Activated CD4-positive, alpha-beta memory T cell treated with anti-CD3 and anti-CD28 coated beads, Interleukin-2, amount 10 ng/mL, durations not matched to agents 7 days and 5 days (primary cell): ENCODE measurements around the gene KNOP1. TPM values are rescaled to one million over a fixed set of nuclear protein-coding genes. Genes with fewer than 3 reads are reported as not detected.

Experiments used
- CTCF ChIA-PET: fragments of 350-600 bp; sonication (Branson Sonifier 250); formaldehyde crosslinking; loops from one replicate; lab custom pipeline; 2021; ENCODE audit warnings: antibody characterized with exemption, inconsistent platforms; lab: Charles Lee
- POLR2A ChIA-PET: fragments of 350-600 bp; sonication (Branson Sonifier 250); formaldehyde crosslinking; loops from one replicate; lab custom pipeline; 2021; ENCODE audit warnings: antibody characterized with exemption; lab: Charles Lee
- DNase-seq: peaks from one replicate; pipeline ENCODE4 v3.0.0-alpha.2; 2020
- H3K27ac Mint-ChIP-seq: one replicate; pipeline ENCODE4 v1.8.0; 2021; ENCODE audit warnings: mild to moderate bottlenecking, mixed read lengths
- H3K27me3 Mint-ChIP-seq: one replicate; pipeline ENCODE4 v1.8.0; 2021; ENCODE audit warnings: mixed read lengths
- H3K36me3 Mint-ChIP-seq: one replicate; pipeline ENCODE4 v1.8.0; 2021; ENCODE audit warnings: low read depth, mixed read lengths
- H3K4me1 Mint-ChIP-seq: one replicate; pipeline ENCODE4 v1.8.0; 2021; ENCODE audit warnings: mixed read lengths
- H3K4me3 Mint-ChIP-seq: one replicate; pipeline ENCODE4 v1.8.0; 2021; ENCODE audit warnings: mild to moderate bottlenecking, mixed read lengths
- H3K9me3 Mint-ChIP-seq: one replicate; pipeline ENCODE4 v1.8.0; 2021; ENCODE audit warnings: mixed read lengths
- total RNA-seq, 2 experiments: library from RNA; stranded (reverse); gene quantifications; one replicate each; pipeline ENCODE4 v1.2.3, GENCODE V29; 2021

KNOP1 gene
- total RNA-seq, 2 experiments from 2014 or later: 13.7 TPM

DNA sequence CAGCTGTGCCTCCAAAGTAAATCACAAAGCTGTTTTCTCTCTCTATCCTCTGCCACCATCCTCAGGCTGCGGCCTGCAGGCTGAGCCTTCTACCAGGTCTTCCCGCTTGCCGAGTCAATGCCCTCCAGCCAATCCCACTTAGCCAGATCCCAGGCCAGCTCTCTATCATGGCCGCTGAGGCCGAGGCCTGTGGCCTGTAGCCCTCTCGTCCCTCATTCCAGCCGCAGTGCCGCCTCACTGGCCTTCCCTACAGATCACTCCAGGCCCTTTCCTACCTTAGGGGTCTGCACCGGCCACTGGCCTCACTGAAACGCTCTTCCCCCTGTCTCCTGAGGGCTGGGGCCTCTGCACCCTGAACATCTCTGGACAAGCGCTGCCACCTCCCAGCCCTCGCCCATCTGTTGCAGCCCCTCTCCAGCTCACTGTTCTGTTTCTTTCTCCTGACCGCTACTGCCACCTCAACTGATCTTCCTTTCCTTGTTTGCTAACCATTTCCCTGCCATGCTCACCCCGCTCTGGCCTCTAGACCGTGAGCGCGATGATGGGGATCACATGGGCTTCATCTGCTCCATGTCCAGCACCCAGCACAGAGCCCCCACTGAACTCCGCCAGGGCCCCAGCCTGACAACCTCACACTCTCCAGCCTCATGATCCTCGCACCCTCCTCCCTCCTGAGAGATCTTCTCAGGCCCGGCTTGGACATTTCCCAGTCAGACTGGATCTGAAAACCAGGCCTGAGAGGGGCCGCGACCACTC lies 8.5 kb downstream of the KNOP1 start:
- POLR2A ChIA-PET: interaction anchor here (0.6 to 1.9 kb wide), 2 partner anchors 13 to 20 kb away, joined by 4 to 5 read pairs; no protein-coding TSS in a partner anchor
- Mint-ChIP-seq H3K27ac (no peak overlapping the region), H3K27me3 (no peaks in the 10 kb centered on the region)

DNA sequence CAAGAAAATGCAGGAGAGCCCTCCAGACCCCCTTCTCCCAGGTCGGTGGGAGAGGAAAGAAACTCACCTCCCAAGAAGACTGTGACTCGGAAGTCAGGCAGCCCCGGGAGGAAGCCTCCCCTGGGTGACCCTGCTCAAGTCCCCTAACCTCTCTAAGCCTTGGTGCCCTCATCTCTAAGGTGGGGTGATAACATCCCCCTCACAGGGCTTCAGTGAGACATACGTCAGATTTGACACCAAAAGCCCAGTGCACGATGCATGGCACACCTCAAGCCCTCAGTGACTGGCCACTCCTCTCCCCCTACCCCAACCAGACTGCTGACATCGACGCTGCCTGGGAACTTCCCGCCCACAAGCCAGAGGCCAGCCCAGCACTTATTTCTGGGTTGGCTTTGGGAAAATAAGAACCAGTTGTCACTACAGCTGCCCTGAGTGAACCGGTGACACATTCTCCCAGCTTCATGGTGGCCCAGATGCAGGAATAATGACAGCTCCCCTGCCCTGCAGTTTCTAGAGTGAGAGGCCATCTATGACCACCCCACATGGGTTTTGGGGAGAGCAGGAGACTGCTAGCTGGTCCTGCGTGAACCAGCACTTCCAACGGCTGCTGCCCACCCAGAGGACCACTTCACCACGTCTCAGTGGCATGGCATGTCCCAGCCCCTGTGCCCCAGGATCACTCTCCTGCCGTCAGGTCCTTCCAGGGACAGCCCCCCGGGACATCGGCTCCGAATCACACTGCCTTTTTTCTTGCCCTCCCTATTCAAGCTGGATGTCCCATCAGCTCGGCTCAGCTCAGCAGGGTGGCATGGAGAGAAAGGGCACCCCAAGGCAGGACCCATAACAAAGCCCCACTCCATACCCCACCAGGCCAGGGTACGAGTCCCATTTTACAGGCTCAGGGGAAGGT lies 9.5 kb downstream of the KNOP1 start:
- Mint-ChIP-seq H3K27ac (no peak overlapping the region), H3K36me3 (peaks cover 29% of the 10 kb centered on the region), H3K4me3 (no peak overlapping the region), H3K4me1 (no peaks in the 10 kb centered on the region), H3K27me3 (no peaks in the 10 kb centered on the region), H3K9me3 (no peaks in the 10 kb centered on the region)
- ChIA-PET POLR2A (interaction anchor here (1.9 kb wide), 1 partner anchor 19 kb away, joined by 5 read pairs; no protein-coding TSS in a partner anchor), CTCF (no interaction called here)
- no peak for DNase-seq

More for the DNA sequence above, 8.5 kb downstream of the KNOP1 start:
- no peak for DNase-seq
- Mint-ChIP-seq H3K4me3 (no peak overlapping the region), H3K36me3 (peaks cover 26% of the 10 kb centered on the region), H3K9me3 (no peaks in the 10 kb centered on the region), H3K4me1 (no peaks in the 10 kb centered on the region)
- CTCF ChIA-PET: no interaction called here

DNA sequence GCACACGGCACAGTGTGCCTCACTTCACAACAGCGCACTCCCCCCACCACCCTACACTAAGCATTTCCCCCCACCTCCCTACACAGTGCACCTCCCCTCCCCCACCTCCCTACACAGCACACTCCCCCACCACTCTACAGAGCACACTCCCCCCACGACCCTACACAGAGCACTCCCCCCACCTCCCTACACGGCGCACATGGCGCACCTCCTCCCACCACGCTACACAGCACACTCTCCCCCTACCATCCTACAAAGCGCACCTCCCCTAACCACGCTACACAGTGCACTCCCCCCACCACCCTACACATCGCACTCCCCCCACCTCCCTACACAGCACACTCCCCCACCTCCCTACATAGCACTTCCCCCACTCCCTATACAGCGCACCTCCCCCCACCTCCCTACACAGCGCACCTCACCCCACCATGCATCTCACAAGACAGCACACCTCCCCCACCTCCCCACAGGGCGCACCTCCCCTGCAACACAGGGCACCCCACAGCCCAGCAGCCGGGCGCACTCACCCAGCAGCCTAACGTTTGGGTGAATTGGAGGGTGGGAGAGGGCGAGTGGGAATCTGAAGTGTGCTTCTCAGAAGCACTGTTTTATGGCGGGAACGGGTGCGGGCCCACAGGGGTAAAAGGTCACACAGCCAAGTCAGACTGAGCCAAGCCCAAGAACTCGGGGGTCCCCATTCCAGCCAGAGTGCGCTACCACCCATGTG lies 10.3 kb downstream of the KNOP1 start:
- no peaks in the 10 kb centered on the region for H3K9me3 Mint-ChIP-seq
- H3K36me3 Mint-ChIP-seq: peaks cover 35% of the 10 kb centered on the region
- CTCF ChIA-PET: no interaction called here
- H3K27ac Mint-ChIP-seq: no peak overlapping the region
- POLR2A ChIA-PET: interaction anchor here (1.0 kb wide), 1 partner anchor 19 kb away, joined by 5 read pairs; no protein-coding TSS in a partner anchor
- no peak for DNase-seq
- H3K27me3 Mint-ChIP-seq: no peaks in the 10 kb centered on the region
- H3K4me1 Mint-ChIP-seq: no peaks in the 10 kb centered on the region
- H3K4me3 Mint-ChIP-seq: no peak overlapping the region

DNA sequence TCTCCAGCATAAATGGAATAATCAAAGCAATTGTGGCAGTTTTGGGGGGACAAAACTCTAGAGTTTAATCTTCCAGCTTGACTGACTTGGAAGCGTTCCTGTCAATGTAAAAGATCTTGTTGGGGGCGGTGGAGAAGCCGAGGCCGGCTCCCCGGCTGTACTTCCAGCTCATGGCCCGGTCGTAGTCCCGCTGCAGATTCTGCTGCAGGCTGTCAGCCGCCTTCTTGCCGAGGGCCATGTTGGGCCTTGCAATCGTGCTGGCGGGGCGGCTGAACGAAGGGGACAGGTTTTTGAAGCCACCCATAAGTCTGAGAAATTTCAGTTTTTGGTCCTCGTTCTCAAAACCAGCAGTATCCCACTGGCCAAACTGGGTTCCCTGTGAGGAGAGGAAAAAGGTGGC lies 11.2 kb downstream of the KNOP1 start:
- ChIA-PET POLR2A (interaction anchor here (1.0 kb wide), 1 partner anchor 18 kb away, joined by 5 read pairs; no protein-coding TSS in a partner anchor), CTCF (no interaction called here)
- Mint-ChIP-seq H3K4me3 (no peak overlapping the region), H3K36me3 (peaks cover 39% of the 10 kb centered on the region), H3K27ac (no peak overlapping the region), H3K9me3 (no peaks in the 10 kb centered on the region), H3K27me3 (no peaks in the 10 kb centered on the region), H3K4me1 (no peaks in the 10 kb centered on the region)
- no peak for DNase-seq

- no peak for DNase-seq
- ChIA-PET POLR2A (no interaction called here), CTCF (no interaction called here)
- H3K4me3 Mint-ChIP-seq: no peak overlapping the region
- H3K36me3 Mint-ChIP-seq: peaks cover 42% of the 10 kb centered on the region
- H3K4me1 Mint-ChIP-seq: no peaks in the 10 kb centered on the region
- no peaks in the 10 kb centered on the region for H3K9me3 Mint-ChIP-seq
- no peak overlapping the region for H3K27ac Mint-ChIP-seq
- no peaks in the 10 kb centered on the region for H3K27me3 Mint-ChIP-seq
These were observed 12.2 kb downstream of the KNOP1 start for GRCh38 chr16:19705843-19706242.

DNA sequence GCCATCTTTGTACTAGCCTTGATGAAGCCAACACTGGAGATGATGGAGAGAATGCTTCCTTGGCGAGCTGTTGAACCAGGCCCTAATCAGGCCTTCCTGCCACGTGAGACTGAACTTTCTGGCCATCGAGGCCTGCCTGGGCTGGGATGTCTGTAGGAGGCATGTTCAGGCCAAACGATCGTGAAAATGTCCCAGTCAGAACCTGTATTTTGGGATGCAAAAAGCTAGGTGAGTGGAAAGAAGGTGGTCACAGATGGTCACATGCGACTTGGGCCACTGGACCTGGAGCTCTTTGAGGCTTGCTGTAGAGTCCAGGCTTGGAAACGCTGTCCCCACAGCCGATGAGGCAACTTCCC lies 12.9 kb downstream of the KNOP1 start:
- Mint-ChIP-seq H3K36me3 (peaks cover 49% of the 10 kb centered on the region), H3K27ac (no peak overlapping the region)
- POLR2A ChIA-PET: interaction anchor here (0.9 kb wide), 1 partner anchor 9 kb away, joined by 3 read pairs; no protein-coding TSS in a partner anchor

GRCh38 chr16:19704321-19705145 lies 13.5 kb downstream of the KNOP1 start:
- peaks cover 52% of the 10 kb centered on the region for H3K36me3 Mint-ChIP-seq
- ChIA-PET POLR2A (interaction anchor here (0.9 kb wide), 1 partner anchor 9 kb away, joined by 3 read pairs; no protein-coding TSS in a partner anchor), CTCF (no interaction called here)
- no peaks in the 10 kb centered on the region for H3K9me3 Mint-ChIP-seq
- H3K27me3 Mint-ChIP-seq: no peaks in the 10 kb centered on the region
- H3K4me3 Mint-ChIP-seq: no peak overlapping the region
- no peak overlapping the region for H3K27ac Mint-ChIP-seq
- no peak for DNase-seq
- no peaks in the 10 kb centered on the region for H3K4me1 Mint-ChIP-seq

More for the DNA sequence above, 12.9 kb downstream of the KNOP1 start:
- no peaks in the 10 kb centered on the region for H3K9me3 Mint-ChIP-seq
- no peak for DNase-seq
- no peaks in the 10 kb centered on the region for H3K4me1 Mint-ChIP-seq
- CTCF ChIA-PET: no interaction called here
- H3K27me3 Mint-ChIP-seq: no peaks in the 10 kb centered on the region
- no peak overlapping the region for H3K4me3 Mint-ChIP-seq

DNA sequence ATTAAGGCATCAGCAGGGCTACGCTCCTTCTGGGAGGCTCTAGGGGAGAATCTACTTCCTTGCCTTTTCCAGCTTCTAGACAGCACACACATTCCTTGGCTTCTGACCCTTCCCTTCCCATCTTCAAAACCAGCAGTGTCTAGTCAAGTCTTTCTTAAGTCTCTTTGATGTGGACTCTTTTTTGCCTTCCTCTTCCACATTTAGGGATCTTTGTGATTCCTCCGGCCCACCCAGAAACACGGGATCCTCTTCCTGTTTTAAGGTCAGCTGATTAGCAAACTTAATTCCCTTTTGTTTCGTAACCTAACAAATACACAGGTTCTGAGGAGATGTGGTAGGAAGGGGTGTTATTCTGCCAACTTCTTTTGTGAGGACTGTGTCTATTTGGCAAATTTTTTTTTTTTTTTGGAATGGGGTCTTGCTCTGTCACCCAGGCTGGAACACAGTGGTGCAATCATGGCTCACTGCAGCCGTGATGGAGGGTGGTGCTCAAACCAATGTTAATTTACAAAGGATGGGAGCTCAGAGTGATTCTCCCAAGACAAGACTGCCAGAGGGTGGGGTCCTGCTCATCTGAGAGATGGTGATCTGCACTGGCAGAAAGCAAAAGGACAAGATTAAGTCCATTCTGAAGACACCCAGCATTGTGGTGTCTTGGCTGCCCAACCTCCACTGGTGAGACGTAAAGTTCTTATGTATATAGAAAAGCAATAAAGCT lies 14.7 kb downstream of the KNOP1 start:
- H3K9me3 Mint-ChIP-seq: no peaks in the 10 kb centered on the region
- no peak overlapping the region for H3K27ac Mint-ChIP-seq
- POLR2A ChIA-PET: no interaction called here
- peaks cover 60% of the 10 kb centered on the region for H3K36me3 Mint-ChIP-seq
- CTCF ChIA-PET: interaction anchor here (0.7 kb wide), 1 partner anchor 45 kb away, joined by 3 read pairs; no protein-coding TSS in a partner anchor
- H3K4me1 Mint-ChIP-seq: peaks cover 9% of the 10 kb centered on the region
- no peak overlapping the region for H3K4me3 Mint-ChIP-seq
- DNase-seq: no peak
- no peaks in the 10 kb centered on the region for H3K27me3 Mint-ChIP-seq

- no peaks in the 10 kb centered on the region for H3K9me3 Mint-ChIP-seq
- no peak overlapping the region for H3K4me3 Mint-ChIP-seq
- no peaks in the 10 kb centered on the region for H3K27me3 Mint-ChIP-seq
- ChIA-PET CTCF (no interaction called here), POLR2A (interaction anchor here (1.3 kb wide), 1 partner anchor 12 kb away, joined by 5 read pairs; no protein-coding TSS in a partner anchor)
- H3K27ac Mint-ChIP-seq: no peak overlapping the region
- H3K36me3 Mint-ChIP-seq: peaks cover 69% of the 10 kb centered on the region
- H3K4me1 Mint-ChIP-seq: peaks cover 31% of the 10 kb centered on the region
- DNase-seq: no peak
These were observed 16.9 kb downstream of the KNOP1 start for GRCh38 chr16:19701091-19701490.

DNA sequence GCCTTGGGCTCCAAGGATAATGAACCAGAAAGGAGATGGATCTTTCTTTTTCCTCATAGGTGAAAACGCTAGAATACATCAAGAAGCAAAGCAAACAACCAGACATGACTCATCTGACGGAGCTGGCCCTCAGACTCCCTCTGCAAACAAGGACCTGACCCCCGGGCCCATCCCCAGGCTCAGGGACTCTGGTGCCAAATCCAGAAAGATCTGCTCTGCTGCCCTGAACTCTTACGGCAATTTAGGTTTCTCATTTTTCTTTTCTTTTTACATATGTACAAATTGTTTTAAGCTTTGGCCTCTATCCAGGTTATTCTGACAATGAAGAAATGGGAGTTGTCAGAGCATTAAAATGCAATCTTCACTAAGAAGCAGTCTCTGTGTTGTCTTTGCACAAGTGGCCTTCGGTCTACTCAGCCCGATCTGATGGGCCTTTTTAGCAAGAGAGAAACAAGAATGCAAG lies 17.7 kb downstream of the KNOP1 start:
- Mint-ChIP-seq H3K9me3 (no peaks in the 10 kb centered on the region), H3K4me3 (no peak overlapping the region), H3K36me3 (peaks cover 66% of the 10 kb centered on the region), H3K27ac (no peak overlapping the region), H3K4me1 (peaks cover 35% of the 10 kb centered on the region), H3K27me3 (no peaks in the 10 kb centered on the region)
- POLR2A ChIA-PET: interaction anchor here (1.2 to 1.3 kb wide), 2 partner anchors 12 to 13 kb away, joined by 3 to 5 read pairs; no protein-coding TSS in a partner anchor
- no peak for DNase-seq
- CTCF ChIA-PET: interaction anchor here (1.6 kb wide), 1 partner anchor 18 kb away, joined by 5 read pairs; the partner anchor contains the start of genes IQCK and KNOP1

GRCh38 chr16:19699472-19699871 lies 18.6 kb downstream of the KNOP1 start:
- H3K4me3 Mint-ChIP-seq: no peak overlapping the region
- H3K27ac Mint-ChIP-seq: no peak overlapping the region
- peaks cover 64% of the 10 kb centered on the region for H3K36me3 Mint-ChIP-seq
- no peaks in the 10 kb centered on the region for H3K9me3 Mint-ChIP-seq
- ChIA-PET POLR2A (interaction anchor here (1.2 to 1.7 kb wide), 3 partner anchors 12 to 19 kb away, joined by 3 to 8 read pairs (median 5); partner anchors contain the start of genes IQCK and KNOP1), CTCF (interaction anchor here (1.6 kb wide), 1 partner anchor 19 kb away, joined by 5 read pairs; the partner anchor contains the start of genes IQCK and KNOP1)
- H3K27me3 Mint-ChIP-seq: no peaks in the 10 kb centered on the region
- DNase-seq: no peak
- peaks cover 39% of the 10 kb centered on the region for H3K4me1 Mint-ChIP-seq
